ENCODE measurements around the gene PIGZ.
A peak's percentile ranks its signal among the peaks of the same experiment; 100 is the strongest.
"Not testable (repeated sequence)": the region's sequence is repeated elsewhere in the genome, so short reads cannot be mapped to it uniquely, and the experiment has no call there.

Gene PIGZ

DNA sequence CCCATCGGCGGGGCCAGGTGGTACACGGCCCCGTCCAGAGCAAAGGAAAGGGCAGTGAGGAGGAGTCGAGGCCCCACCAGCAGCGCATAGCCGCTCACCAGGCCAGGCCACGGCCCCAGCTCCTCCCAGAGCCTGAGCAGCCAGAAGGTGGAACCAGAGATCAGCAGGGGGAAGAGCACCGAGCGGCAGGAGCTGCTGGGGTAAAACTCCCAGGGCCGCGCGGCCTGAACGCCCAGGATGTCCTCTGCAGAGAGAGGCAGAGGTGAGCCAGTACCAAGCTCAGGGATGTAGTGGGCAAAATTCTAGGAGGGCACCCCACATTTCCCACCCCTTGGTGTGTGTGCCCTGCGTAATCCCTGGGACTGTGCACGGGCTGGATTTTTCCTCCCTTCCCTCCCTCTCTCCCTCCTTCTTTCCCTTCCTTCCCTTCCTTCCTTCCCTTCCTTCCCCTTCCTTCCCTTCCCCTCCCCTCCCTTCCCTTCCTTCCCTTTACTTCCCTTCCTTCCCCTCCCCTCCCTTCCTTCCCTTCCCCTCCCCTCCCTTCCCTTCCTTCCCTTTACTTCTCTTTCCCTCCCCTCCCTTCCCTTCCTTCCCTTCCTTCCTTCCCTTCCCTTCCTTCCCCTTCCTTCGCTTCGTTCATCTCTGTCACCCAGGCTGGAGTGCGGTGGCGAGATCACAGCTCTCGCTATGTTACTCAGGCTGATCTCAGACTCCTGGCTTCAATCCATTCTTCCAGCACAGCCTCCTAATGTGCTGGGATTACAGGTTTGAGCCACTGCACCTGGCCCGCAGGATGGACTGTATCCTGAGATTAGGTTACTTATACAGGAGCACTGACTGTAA is 20.0 kb downstream of the PIGZ start:
- DNase-seq (ENCODE audit: low read depth): peak; percentile 15
- no peak overlapping the region for H3K4me3 ChIP-seq (replicated peaks; ENCODE audit: low read depth, low read length)
- TF ChIP-seq, protein P1, sequence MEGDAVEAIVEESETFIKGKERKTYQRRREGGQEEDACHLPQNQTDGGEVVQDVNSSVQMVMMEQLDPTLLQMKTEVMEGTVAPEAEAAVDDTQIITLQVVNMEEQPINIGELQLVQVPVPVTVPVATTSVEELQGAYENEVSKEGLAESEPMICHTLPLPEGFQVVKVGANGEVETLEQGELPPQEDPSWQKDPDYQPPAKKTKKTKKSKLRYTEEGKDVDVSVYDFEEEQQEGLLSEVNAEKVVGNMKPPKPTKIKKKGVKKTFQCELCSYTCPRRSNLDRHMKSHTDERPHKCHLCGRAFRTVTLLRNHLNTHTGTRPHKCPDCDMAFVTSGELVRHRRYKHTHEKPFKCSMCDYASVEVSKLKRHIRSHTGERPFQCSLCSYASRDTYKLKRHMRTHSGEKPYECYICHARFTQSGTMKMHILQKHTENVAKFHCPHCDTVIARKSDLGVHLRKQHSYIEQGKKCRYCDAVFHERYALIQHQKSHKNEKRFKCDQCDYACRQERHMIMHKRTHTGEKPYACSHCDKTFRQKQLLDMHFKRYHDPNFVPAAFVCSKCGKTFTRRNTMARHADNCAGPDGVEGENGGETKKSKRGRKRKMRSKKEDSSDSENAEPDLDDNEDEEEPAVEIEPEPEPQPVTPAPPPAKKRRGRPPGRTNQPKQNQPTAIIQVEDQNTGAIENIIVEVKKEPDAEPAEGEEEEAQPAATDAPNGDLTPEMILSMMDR (IDR thresholded peaks at IDR 0.05; ENCODE audit: low read length, missing control alignments): no peak

DNA sequence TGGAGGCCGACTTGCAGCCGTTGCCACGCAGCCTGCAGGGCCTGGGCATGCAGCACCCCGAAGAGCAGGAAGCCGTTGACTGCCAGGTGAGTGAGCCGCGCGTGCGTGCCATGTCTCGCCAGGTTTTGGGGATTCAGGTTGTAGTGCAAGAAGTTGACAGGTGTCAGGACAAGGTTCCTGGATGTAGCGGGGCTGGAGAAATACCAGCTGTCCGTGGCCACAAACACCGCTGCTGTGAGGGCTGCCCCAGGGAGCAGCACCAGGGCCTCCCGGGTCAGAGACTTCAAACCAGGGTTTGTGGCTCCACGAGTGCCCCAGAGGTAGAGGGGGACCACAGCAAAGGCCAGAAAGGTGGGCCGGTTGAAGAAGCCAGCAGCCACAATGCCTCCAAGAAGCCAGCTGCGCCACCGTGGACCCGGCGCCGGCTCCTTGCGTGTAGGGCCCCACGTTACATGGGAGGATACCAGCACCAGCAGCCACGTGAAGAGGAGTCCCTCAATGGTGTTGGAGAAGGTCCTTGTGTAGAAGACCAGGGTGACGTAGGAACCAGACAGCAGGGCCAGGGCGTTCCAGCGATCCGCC is 20.7 kb downstream of the PIGZ start:
- DNase-seq (ENCODE audit: low read depth): no peak

DNA sequence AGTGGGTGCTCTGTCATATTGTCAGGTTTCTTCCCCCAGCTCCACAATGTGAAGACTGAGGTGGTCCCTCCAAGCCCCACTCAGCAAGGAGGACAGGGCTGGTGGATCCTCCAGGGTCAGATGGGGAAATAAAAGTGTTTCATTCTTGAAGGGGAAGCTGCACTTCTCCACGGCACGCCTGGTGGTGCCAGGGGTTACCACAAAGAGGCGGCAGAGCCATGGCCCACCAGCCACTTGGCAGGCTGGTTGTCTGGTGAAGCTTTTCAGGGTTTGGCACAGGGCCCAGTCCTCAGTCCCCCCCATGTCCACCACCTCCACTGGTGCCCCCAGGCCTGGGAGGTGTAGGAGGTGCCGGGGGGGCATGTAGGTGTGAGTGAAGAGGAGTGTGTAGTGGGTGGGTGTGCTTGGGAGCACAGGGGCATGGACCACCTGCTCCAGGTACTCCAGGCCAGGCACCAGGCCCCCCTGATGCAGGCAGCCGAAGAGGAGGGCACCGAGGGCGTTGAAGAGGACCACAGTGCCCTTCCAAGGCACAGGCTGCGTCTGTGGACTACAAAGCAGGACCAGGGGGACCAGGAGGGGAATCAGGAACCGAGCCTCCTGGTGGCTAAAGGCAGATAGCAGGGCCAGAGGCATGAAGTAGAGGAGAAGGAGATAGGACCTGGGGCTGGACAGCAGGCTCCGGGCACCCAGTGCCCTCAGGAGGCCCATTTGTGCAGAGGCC is 21.3 kb downstream of the PIGZ start:
- TF ChIP-seq, protein P1 (IDR thresholded peaks at IDR 0.05; ENCODE audit: low read length, missing control alignments): peak; percentile 3
- H3K4me3 ChIP-seq (replicated peaks; ENCODE audit: low read depth, low read length): no peak overlapping the region
- no peak for DNase-seq (ENCODE audit: low read depth)

More for the DNA sequence above, 20.7 kb downstream of the PIGZ start:
- TF ChIP-seq, protein P1 (IDR thresholded peaks at IDR 0.05; ENCODE audit: low read length, missing control alignments): no peak
- H3K4me3 ChIP-seq (replicated peaks; ENCODE audit: low read depth, low read length): no peak overlapping the region

DNA sequence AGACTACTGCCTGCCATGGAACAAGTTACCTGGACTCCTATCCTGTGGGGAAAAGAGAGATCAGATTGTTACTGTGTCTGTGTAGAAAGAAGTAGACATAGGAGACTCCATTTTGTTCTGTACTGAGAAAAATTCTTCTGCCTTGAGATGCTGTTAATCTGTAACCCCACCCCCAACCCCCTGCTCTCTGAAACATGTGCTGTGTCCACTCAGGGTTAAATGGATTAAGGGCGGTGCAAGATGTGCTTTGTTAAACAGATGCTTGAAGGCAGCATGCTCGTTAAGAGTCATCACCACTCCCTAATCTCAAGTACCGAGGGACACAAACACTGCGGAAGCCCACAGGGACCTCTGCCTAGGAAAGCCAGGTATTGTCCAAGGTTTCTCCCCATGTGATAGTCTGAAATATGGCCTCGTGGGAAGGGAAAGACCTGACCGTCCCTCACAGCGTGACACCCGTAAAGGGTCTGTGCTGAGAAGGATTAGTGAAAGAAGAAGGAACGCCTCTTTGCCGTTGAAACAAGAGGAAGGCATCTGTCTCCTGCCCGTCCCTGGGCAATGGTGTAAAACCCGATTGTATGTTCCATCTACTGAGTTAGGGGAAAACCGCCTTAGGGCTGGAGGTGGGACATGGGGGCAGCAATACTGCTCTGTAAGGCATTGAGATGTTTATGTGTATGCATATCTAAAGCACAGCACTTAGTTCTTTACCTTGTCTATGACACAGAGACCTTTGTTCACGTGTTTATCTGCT is 24.4 kb downstream of the PIGZ start:
- peak overlapping the region; percentile 97 for H3K4me3 ChIP-seq (replicated peaks; ENCODE audit: low read depth, low read length)
- not testable (repeated sequence) for DNase-seq (ENCODE audit: low read depth)

GRCh38 chr3:196942915-196943277 is 25.7 kb downstream of the PIGZ start:
- DNase-seq (ENCODE audit: low read depth): peak; percentile 46
- TF ChIP-seq, protein P1 (IDR thresholded peaks at IDR 0.05; ENCODE audit: low read length, missing control alignments): no peak
- H3K4me3 ChIP-seq (replicated peaks; ENCODE audit: low read depth, low read length): peak overlapping the region; percentile 97

DNA sequence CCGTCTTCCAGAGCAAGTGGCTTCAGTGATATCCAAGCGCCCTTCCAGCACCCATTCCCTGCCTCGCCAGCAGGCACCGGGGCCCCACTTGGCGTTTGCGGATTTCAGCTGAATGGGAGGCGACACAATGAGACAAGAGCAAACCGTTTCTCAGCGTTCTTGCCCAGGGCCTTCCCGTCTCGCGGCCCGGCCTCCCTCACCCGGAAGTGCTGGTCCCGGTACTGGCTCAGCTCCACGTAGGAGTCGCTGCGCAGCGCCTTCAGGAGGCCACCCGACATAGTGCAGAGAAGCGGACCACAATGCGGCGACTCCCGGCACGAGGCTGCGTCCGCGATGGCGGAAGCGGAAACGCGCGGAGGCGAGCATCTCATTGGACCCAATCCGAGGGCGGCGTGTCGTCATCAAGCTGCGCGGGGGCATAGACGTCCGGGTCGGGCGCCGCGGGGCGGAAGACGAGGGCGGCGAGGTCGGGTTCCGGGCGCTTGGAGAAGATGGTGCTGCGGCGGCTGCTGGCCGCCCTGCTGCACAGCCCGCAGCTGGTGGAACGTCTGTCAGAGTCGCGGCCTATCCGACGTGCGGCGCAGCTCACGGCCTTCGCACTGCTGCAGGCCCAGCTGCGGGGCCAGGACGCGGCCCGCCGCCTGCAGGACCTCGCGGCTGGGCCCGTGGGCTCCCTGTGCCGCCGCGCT is 26.3 kb downstream of the PIGZ start, which contains the start of gene NCBP2:
Gene NCBP2, minus strand, starts transcription at position 303 of the 689 bp plus-strand sequence. Its CDS starts 25 bp downstream, at position 278.
- DNase-seq (ENCODE audit: low read depth): peak; percentile 99
- TF ChIP-seq, protein P1 (IDR thresholded peaks at IDR 0.05; ENCODE audit: low read length, missing control alignments): peak; percentile 53
- H3K4me3 ChIP-seq (replicated peaks; ENCODE audit: low read depth, low read length): peak within 1 kb of the TSS; percentile 97
